ENCODE data around the gene USP3.
"Not testable (repeated sequence)": the region's sequence is repeated elsewhere in the genome, so short reads cannot be mapped to it uniquely, and the experiment has no call there.

The USP3 gene

DNA sequence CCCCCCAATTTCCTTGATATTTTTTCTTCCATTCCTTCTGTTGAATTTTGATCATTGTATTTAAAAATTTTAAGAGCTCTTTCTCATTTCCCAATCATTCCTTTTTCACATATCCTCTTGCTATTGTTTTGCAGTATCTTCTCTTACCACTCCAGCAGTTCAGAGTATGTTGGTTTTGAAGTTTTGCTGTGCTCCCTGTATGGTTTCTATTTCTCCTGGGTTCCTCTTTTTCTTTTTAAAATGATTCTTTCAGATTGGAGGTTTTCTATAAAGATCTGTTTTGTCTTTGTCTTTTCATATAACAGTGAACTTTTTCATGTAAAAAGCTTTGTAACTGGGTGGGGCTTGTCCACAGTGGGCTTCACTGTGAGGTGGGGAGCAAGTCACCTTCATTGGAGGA is 12.8 kb downstream of the USP3 start:
- DNase-seq, result no peak

DNA sequence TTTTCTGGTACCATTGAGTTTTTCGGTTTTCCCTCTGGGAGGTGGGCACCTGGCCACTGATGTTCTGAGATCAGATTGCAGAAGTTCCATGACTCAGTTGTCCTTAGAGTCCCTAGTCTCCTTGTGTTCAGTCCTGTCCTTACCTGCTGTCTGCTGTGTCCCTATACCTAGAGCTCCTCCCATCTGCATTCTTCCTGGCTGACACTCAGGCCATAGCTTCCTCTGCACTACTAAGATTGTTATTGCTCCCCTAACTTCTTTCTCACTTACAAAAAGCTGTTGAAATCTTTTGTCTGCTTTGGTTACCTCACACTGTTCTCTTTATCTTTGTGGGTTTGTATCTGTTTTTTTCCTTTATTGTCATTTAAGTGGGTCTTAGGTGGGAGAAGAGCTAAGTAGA is 13.2 kb downstream of the USP3 start:
- DNase-seq, result no peak

DNA sequence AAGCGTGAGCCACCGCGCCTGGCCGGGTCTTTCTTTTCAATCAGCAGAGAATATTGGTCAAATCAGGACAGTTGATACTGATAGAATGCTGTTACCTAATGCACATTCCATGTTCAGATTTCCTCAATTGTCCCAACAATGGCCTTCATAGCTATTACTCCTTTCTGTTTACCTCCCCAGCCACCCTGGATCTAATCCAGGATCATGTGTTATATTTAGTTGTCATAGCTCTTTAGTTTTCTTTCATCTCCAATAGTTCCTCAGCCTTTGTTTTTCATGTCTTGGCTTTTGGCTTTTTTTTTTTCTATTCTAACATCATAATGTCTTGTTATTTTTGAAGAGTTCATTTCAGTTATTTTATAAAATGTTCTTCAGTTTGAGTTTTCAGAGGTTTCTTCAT is 14.6 kb downstream of the USP3 start:
- no peak for DNase-seq

DNA sequence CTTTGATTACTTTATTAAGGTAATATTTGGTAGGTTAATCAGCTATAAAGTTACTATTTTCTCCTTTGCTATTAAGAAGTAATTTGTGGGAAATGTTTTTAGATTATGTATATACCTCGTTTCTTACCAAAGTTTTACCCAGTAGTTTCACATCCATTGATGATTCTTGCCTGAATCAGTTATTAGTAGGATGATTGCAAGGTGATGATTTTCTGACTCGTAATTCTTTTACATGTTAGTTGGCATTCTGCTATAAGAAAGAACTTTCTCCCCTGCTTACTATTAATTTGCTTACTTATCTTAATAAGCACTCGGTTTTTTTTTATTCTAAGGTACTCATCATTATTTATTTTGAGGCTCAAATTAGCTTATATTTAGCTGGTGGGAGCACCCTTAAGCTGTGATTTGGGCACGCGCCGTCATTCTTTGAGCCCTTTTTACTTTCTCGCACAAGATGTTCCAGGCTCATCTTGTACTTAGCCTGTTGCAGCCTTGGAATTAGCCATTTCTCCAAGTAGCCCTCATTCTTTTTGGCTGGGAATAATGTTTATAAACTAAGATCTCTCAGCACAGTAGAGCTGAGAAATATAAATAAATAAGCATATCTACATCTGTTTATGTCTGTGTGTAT is 15.3 kb downstream of the USP3 start:
- no peak for DNase-seq

DNA sequence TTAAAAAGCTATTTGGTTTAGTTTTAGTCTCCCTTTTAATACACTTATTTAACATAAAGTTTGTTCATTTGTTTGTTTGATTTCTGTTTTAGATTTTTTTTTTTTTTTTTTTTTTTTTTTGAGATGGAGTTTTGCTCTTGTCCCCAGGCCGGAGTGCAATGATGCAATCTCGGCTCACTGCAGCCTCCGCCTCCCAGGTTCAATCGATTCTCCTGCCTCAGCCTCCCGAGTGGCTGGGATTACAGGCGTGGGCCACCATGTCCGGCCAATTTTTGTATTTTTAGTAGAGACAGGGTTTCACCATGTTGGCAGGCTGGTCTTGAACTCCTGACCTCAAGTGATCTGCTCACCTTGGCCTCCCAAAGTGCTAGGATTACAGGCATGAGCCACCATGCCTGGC is 16.1 kb downstream of the USP3 start:
- not testable (repeated sequence) for DNase-seq

DNA sequence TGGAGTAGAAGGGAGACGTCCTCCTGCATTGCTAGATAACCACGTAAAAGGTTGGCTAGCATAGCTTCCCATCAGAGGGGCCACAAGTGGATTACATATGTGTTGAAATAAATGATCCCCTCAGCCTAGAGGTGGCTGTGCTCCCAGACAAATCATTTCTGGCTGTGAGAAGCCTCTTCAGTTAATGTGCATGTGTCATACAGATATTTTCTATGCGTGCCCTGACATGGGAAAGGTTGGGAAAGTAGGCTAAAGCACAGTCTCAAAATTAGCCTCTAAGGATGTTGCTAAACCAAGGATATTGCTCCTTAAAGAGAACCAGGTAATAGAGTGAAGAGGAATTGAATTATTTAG is 17.8 kb downstream of the USP3 start:
- DNase-seq, result no peak

DNA sequence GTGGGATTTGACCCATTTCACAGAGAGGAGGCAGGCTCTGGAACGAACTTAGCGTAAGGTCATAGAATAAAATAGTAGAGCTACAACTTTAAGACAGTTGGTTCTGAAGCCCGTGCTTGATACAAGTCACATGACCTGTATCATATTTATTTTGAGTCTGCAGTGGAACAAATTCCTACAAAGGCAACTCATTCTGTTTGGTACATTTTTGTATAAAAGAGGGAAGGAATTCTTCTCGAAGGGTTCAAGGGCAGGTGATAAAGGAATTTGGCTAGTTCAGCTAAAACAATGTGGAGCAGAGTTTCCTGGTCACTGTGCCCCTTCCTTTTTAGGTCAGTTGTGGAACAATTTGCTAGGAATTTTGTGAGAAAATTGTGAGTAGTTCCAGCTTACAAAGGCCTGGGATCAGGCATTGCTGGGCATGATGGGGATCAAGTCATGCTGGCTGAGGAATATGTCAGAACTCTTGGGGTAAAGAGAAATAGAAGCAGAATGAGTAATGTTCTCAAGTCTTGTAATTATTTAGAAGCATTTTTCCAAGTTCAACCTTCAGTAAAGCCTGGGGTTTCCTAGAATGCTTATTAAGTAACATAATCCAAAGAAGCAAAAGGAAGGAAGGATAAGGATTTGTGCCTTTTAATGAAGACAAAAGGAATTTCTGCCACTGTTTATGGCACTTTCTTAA is 19.1 kb downstream of the USP3 start:
- DNase-seq, result no peak

DNA sequence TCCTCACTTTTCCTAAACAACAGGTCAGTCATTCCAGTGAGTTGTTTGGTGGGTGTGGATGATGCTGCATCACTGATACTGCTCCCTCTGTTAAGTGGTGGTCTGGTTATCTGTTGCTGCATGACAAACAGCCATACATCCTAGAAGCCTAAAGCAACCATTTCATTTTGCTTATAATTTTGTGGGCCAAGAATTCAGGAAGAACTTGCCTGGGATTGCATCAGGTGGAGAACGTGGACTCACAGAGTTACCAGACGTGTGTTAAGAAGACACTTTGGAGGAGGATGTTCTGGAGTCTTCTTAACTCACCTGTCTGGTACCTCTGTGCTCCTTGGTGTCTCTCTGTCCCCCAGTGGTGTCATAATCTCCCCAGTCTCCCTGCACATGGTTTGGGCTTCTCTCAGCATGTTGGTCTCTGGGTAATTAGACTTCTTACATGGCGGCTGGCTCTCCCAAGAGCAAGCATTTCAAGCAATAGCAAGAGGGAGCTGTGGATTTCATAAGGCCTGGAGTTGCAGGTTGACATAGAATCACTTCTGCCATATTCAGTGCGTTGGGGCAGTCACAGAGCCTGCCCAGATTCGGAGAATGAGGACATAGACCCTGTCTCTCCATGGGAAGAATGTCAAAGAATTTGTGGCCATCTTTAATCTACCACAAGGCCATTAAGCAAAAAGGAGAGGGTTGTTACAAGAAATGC is 20.1 kb downstream of the USP3 start:
- DNase-seq, result no peak

DNA sequence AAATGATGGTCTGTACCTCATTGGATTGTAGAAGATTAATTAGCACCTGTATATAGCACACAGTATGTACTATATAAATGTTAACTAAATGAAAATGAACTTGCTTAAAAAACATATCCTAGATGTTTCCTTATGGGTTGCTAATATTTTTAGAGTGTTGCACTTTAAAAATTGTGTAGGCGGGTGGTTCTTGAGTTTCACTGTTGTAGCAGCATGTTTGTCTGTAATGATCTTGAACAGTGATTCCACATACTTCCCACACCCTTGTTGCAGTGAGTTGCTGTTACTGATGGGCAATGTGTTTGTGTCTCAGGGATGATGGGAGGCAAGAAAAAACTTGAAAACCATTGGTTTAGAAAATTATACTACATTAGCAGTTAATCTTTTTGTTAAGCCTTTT is 22.0 kb downstream of the USP3 start:
- no peak for DNase-seq

DNA sequence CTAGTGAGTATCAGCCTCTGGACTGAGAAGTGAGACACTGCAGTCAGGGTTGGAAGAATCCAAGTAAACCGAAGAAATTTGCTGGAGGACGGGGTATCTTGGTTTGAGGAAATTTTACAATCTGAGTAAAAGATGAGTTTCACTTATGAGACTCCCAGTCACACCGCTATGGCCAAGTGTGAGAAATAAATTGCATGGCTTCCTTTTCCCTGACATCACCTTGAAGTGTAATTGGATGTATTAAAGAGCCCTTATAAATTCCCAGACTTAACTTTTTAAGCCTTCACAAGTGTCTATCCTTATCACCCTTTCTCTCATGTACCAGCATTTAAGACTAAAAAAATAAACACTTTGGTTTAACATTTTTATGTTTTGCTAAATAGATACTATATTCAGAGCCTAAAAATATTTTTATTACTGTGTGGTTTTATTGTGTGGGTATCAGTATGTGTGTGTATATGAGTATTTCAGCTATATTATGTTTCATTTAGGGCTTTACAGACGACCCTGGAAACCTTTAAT is 23.8 kb downstream of the USP3 start:
- no peak for DNase-seq

DNA sequence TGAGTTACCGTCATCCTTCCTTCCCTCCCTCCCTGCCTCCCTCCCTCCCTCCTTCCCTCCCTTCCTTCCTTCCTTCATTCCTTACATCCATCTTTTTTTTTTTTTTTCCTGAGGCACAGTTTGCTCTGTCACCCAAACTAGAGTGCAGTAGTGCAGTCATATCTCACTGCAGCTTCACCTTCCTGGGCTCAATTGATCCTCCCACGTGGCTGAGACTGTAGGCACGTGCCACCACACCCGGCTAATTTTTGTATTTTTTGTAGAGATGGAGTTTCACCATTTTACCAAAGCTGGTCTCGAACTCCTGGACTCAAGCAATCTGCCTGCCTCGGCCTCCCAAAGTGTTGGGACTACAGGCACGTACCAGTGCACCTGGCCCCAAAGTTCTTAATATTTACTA is 25.8 kb downstream of the USP3 start:
- DNase-seq, result no peak

DNA sequence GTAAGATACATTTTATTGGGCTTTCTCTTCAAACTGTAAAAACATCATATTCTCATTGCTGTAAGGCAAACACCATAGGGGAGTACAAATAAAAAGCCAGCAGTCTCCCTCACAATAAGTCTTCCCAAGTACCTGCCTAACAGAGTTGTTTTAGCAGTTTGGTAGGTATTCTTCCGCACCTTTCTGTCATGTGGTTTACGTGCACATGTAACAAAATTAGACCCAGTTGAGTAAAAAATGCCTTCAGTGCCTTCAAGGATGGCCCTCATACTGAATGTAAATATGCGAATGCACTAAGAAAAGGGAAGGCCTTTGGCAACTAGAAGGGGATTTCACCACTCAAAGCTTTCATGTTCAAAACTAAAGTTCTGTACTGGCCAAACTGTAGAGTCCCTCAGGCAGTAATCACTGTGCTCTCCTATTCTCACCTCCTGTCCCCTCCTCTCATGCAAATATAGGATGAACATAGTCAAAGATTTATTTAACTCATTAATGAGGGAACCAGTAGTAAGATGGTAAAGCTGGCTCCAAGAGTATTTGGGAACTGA is 26.4 kb downstream of the USP3 start:
- no peak for DNase-seq

DNA sequence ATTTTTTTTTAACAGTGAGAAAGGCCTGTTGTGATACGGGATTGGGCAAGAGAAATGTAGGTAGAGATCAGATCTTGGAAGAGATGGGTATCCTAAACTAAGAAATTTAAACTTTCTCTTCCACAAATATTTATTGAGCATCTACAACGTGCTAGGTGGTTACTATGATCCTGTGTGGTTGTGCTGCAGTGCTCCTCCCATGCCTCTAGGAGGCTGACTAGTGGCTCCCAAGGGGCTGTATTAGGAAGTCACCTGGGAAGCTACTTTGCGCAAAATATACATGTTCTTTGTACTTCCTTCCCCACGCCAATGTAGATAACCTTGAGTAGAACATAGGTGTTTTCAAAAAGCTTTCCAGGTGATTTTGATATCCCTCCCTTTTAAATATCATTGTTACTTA is 27.2 kb downstream of the USP3 start:
- DNase-seq, result no peak

DNA sequence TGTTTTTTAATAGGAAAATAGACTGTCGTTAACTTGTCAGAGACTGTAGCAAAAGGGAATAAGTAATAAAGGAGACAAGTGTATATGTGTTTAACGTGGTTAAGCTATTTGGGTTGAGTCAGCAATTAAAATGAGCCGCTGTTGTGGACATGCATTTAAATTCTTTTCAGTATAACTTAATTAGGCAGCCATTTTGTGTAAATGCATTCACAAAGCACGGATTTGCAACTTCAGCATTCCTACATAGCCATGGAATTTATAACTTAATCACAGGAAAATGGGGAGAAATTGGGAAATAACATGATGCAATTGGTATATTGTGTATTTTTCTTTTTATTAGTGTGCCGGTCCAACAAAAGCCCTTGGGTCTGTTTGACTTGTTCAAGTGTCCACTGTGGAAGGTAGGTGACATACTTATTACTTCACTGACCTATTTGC is 27.9 kb downstream of the USP3 start:
- DNase-seq, result no peak

DNA sequence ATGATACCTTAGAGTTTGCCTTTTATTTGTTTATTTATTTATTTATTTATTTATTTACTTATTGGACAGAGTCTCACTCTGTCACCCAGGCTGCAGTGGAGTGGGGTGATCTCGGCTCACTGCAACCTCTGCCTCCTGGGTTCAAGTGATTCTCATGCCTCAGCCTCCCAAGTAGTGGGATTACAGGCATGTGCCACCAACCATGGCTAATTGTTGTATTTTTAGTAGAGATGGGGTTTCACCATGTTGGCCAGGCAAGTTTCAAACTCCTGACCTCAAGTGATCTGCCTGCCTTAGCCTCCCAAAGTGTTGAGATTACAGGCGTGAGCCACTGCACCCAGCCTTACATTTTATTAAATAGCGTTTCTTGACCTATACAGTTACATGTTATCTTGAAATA is 30.5 kb downstream of the USP3 start:
- not testable (repeated sequence) for DNase-seq

DNA sequence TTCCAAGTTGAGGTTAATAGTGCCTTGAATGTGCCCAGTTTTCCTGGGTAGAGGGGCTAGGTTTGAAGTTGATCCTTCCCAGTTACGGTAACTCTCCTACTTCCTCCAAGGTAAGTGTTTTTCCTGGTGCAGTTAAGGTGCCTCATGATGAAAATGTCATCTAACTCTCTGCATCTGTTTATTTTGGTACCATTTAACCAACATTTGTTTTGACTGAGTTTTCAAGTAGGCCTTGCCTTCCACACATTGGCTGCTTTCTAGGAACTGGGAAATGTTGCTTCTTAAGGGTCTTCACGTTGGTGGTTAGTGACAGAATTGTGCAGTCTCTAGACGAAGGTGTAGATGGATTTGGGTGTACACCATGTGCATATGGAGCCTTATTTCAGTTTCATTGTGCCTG is 31.3 kb downstream of the USP3 start:
- no peak for DNase-seq

DNA sequence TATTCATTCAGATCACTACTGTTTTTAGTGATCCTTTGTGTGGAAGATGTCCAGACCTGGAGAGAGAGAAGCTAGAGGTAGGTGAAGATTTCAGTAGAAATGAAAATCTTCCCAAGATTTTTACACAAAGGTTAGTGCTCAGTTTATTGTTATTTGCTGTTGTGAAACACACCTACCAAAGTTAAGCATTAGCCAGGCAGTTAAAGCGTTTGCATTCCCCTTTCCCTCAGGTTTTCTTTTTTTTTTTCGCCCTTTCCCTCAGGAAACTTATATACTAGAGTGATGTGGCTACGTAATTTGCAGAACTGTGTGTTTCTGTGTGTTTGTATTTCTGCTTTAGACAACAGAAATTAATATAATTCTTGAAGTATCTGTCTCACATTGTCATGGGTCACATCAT is 34.5 kb downstream of the USP3 start:
- no peak for DNase-seq

DNA sequence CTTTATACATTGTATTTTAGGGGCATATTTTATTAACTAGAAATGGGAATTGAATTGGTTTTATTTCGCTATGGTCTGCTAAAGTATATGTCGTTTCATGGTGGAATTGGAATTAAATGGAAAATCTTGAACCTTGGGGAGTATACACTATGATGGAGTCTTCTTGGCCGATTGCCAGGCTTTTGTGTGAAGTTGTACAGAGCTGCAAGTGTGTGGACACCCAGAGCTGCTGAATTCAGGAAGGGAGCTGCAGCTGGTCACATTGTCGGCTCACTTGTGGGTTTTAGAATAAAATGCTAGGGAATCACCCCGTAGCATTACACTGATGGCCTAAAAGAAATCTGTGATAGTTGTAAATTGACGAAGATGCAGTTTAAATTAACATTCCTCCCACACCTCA is 35.1 kb downstream of the USP3 start:
- no peak for DNase-seq

DNA sequence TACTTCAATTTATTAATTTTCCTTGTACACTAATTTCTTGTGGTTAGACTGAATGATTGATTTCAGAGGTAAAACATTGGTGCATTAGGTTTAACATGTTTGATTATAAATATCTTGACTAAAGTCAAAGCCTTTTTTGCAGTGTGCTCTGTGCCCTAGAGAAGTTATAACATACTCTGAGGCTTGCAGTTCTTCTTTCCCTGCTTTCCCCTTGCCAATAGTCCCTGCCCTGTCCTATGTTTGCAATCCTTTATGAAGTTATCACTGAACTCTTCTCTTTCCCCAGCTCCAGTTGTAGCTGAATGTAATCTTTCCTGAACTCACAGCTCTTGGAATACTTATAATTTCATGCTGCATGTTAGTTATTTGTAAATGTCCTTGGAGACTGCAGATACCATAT is 35.6 kb downstream of the USP3 start:
- no peak for DNase-seq

DNA sequence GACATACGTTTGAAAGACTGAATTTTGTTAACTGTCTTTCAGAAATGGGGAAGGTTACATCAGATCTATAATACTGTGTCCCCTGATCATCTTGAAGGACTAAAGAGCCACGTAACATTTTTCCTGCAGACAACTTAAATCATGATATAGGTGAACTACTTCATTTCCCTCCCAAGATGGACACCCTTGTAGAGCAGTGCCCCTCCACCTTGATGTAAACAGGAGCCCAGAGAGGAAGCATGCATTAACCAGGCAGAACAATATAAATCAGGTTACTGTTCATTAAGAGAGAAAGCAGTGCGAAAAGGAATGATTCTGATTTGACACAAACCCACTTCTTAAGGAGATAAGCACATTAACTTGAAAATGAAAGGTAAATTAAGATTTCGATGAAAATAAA is 36.1 kb downstream of the USP3 start:
- no peak for DNase-seq

DNA sequence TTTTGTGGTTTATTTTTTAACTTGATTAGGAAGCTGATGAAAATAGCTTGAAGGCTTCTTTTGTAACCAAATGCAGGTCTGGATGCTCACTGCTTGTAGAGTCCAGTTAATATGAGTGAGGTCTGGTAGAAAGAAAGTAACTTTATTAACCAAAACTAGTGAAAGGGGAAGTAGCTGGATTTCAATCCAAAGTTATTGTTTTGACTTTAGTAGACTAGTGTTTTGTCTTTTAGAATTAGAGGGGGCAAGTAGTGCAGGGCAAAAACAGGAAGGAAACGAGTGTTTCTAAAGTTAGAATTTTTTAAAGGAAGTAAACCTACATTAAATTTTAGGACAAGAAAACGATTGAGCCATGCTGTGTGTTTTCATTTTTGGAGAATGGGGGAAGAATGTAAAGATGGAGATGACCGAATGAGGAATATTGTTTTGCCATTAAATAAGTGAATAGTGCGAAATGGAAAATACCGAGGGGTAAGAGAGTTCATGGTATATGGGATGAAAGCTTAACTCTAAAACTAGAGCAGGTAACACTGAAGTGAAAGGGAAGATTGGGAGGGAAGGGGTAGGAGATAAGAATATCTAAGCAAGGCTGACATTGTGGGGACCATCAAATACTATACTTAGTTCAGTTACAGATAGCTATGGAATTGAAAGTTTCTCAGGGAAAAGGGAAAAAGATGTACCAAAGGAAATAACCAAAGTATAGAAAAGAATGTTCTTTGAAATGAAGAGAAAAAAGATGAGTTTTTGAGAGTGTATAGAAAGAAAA is 40.0 kb downstream of the USP3 start:
- no peak for DNase-seq

DNA sequence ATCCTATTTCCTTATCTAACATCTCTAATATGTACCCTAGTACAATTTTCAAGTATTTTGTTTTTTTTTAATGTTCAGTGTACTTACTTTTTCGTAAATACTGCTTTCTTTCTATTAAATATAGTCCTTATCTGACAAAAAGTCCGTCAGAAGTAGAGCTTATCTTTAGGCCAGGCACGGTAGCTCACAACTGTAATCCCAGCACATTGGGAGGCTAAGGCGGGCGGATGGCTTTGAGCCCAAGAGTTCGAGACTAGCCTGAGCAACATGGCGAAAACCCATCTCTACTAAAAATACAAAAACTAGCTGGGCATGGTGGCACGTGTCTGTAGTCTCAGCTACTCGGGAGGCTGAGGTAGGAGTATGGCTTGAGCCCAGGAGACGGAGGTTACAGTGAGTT is 41.1 kb downstream of the USP3 start:
- no peak for DNase-seq

DNA sequence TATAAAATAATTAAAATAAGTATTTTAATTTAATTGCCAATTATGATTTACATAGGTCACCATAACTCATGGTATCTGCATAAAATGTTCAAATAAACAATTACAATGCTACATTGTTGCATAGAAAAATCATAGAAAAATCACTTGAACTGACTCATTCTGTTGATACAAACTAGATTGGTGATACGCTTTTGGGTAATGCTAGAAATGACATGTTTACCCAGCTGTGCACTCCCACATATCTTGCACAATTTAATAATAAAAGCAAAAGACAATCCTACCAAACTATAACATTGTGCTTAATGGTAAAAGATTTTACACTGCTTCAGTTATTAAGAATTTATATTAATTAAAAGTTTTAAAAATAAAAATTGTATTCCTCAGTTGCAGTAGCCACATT is 47.0 kb downstream of the USP3 start:
- no peak for DNase-seq

Measured in effector CD8-positive, alpha-beta T cell (primary cell).